ENCODE results near the gene UTY.

The UTY gene

DNA sequence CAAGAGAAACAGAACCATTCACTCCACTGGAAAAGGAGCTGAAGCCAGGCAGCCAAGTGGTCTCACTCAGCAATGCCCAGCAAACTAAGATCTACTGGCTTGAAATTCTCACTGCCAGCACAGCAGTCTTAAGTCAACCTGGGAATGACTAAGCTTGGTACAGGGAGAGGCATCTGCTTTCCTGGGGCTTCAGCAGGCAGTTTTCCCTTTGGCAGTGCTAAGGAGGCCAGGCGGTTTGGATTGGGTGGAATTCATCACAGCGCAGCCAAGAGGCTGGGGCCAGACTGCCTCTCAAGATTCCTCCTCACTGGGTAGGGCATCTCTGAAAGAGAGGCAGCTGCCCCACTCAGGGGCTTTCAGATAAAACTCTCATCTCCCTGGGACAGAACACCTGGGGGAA is 149.2 kb downstream of the UTY start:
- H3K27me3 ChIP-seq (replicated peaks; ENCODE audit: insufficient read depth, low read length) = no peaks in the 10 kb centered on the region
- no peak overlapping the region for H3K9ac ChIP-seq (ENCODE audit: low read length)
- no peaks in the 10 kb centered on the region for H3F3A ChIP-seq (ENCODE audit: insufficient read depth, low read length)
- no peak overlapping the region for H3K4me2 ChIP-seq (ENCODE audit: low read depth, low read length)
- H3K4me3 ChIP-seq (ENCODE audit: low read length) = no peak overlapping the region
- no peaks in the 10 kb centered on the region for H3K4me1 ChIP-seq (ENCODE audit: low read length)
- no peaks in the 10 kb centered on the region for H3K36me3 ChIP-seq (replicated peaks; ENCODE audit: insufficient read depth, low read length)
- no peaks in the 10 kb centered on the region for H3K9me3 ChIP-seq (replicated peaks; ENCODE audit: insufficient read depth, low read length)
- TF ChIP-seq EZH2 (optimal IDR thresholded peaks at IDR 0.05; ENCODE audit: low read depth, low read length) = no peak
- TF ChIP-seq EZH2phosphoT487 (IDR thresholded peaks at IDR 0.05; ENCODE audit: low read length) = no peak
- TF ChIP-seq, protein P1, sequence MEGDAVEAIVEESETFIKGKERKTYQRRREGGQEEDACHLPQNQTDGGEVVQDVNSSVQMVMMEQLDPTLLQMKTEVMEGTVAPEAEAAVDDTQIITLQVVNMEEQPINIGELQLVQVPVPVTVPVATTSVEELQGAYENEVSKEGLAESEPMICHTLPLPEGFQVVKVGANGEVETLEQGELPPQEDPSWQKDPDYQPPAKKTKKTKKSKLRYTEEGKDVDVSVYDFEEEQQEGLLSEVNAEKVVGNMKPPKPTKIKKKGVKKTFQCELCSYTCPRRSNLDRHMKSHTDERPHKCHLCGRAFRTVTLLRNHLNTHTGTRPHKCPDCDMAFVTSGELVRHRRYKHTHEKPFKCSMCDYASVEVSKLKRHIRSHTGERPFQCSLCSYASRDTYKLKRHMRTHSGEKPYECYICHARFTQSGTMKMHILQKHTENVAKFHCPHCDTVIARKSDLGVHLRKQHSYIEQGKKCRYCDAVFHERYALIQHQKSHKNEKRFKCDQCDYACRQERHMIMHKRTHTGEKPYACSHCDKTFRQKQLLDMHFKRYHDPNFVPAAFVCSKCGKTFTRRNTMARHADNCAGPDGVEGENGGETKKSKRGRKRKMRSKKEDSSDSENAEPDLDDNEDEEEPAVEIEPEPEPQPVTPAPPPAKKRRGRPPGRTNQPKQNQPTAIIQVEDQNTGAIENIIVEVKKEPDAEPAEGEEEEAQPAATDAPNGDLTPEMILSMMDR (IDR thresholded peaks at IDR 0.05; ENCODE audit: low read length) = no peak
- no peaks in the 10 kb centered on the region for H4K20me1 ChIP-seq (ENCODE audit: insufficient read depth, low read length)
- no peak for DNase-seq
- H3K9me2 ChIP-seq (replicated peaks; ENCODE audit: insufficient read depth, low read length) = no peaks in the 10 kb centered on the region
- no peak overlapping the region for H2AFZ ChIP-seq (ENCODE audit: low read length)
- H3K27ac ChIP-seq (ENCODE audit: low read length) = no peak overlapping the region
- no peaks in the 10 kb centered on the region for H3K79me2 ChIP-seq (ENCODE audit: low read length)

DNA sequence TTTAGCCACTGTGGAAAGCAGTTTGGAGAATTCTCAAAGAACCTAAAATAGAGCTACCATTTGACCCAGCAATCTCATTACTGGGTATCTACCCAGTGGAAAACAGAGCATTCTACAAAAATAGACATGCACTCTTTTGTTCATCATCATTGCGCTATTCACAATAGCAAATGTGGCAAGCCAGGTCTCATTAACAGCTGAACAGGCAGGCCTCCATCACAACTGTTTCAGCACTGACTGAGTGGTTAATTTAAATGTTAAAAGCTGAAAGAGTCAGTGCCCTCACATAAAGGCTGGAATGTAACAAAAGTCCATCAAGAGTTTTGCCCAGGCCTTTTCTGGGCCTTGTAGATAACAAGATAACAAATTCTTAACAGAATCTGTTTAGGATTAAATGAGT is 166.9 kb downstream of the UTY start:
- H3F3A ChIP-seq (ENCODE audit: insufficient read depth, low read length) = no peaks in the 10 kb centered on the region
- H3K4me3 ChIP-seq (ENCODE audit: low read length) = no peak overlapping the region
- H3K36me3 ChIP-seq (replicated peaks; ENCODE audit: insufficient read depth, low read length) = no peaks in the 10 kb centered on the region
- H3K27ac ChIP-seq (ENCODE audit: low read length) = no peak overlapping the region
- no peak overlapping the region for H3K4me2 ChIP-seq (ENCODE audit: low read depth, low read length)
- H3K9ac ChIP-seq (ENCODE audit: low read length) = no peak overlapping the region
- H3K4me1 ChIP-seq (ENCODE audit: low read length) = no peaks in the 10 kb centered on the region
- no peak for TF ChIP-seq EZH2 (optimal IDR thresholded peaks at IDR 0.05; ENCODE audit: low read depth, low read length)
- TF ChIP-seq, protein P1 (IDR thresholded peaks at IDR 0.05; ENCODE audit: low read length) = no peak
- no peak for TF ChIP-seq EZH2phosphoT487 (IDR thresholded peaks at IDR 0.05; ENCODE audit: low read length)
- no peak overlapping the region for H2AFZ ChIP-seq (ENCODE audit: low read length)
- no peaks in the 10 kb centered on the region for H3K9me2 ChIP-seq (replicated peaks; ENCODE audit: insufficient read depth, low read length)
- H4K20me1 ChIP-seq (ENCODE audit: insufficient read depth, low read length) = no peaks in the 10 kb centered on the region
- DNase-seq = no peak
- no peaks in the 10 kb centered on the region for H3K79me2 ChIP-seq (ENCODE audit: low read length)
- H3K27me3 ChIP-seq (replicated peaks; ENCODE audit: insufficient read depth, low read length) = no peaks in the 10 kb centered on the region
- no peaks in the 10 kb centered on the region for H3K9me3 ChIP-seq (replicated peaks; ENCODE audit: insufficient read depth, low read length)

DNA sequence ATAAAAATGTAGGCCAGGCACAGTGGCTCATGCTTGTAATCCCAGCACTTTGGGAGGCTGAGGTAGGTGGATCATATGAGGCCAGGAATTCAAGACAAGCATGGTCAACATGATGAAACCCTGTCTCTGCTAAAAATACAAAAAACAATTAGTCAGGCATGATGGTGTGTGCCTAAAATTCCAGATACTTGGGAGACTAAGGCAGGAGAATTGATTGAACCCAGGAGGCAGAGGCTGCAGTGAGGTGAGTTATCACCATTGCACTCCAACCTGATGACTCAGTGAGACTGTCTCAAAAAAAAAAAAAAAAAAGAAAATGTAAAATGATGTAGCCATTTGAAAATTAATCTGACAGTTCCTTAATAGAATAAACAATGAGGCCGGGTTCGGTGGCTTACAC is 171.9 kb downstream of the UTY start:
- Histone ChIP-seq H3K4me3 (ENCODE audit: low read length) (no peak overlapping the region), H3K27ac (ENCODE audit: low read length) (no peak overlapping the region), H4K20me1 (ENCODE audit: insufficient read depth, low read length) (no peaks in the 10 kb centered on the region), H3K4me1 (ENCODE audit: low read length) (no peaks in the 10 kb centered on the region), H3K9me3 (replicated peaks; ENCODE audit: insufficient read depth, low read length) (no peaks in the 10 kb centered on the region), H3K36me3 (replicated peaks; ENCODE audit: insufficient read depth, low read length) (no peaks in the 10 kb centered on the region), H3K79me2 (ENCODE audit: low read length) (no peaks in the 10 kb centered on the region), H2AFZ (ENCODE audit: low read length) (no peak overlapping the region), H3K27me3 (replicated peaks; ENCODE audit: insufficient read depth, low read length) (no peaks in the 10 kb centered on the region), H3K4me2 (ENCODE audit: low read depth, low read length) (no peak overlapping the region), H3K9me2 (replicated peaks; ENCODE audit: insufficient read depth, low read length) (no peaks in the 10 kb centered on the region), H3F3A (ENCODE audit: insufficient read depth, low read length) (no peaks in the 10 kb centered on the region), H3K9ac (ENCODE audit: low read length) (no peak overlapping the region)
- DNase-seq = no peak
- TF ChIP-seq EZH2phosphoT487 (IDR thresholded peaks at IDR 0.05; ENCODE audit: low read length) = no peak
- TF ChIP-seq, protein P1 (IDR thresholded peaks at IDR 0.05; ENCODE audit: low read length) = no peak
- TF ChIP-seq EZH2 (optimal IDR thresholded peaks at IDR 0.05; ENCODE audit: low read depth, low read length) = no peak

Measured in MM.1S (cell line).